Fibroblast of lung (primary cell): ENCODE results near the gene CYP2J2. TPM values are rescaled to one million over a fixed set of nuclear protein-coding genes. Genes with fewer than 3 reads are reported as not detected.
A peak's percentile ranks its signal among the peaks of the same experiment; 100 is the strongest.

Experiments
- DNase-seq, 2 donors: peaks; one replicate each; pipeline versions ENCODE4 v3.0.0 to v3.0.0-alpha.2; 2010; ENCODE audit warnings: low read depth in 2 of 2
- H2AFZ ChIP-seq: 2 replicates; pipeline ENCODE4 v1.5.1; 2012; ENCODE audit warnings: low read length, control low read depth, inconsistent platforms
- H3K27ac ChIP-seq: 2 replicates; pipeline ENCODE4 v1.5.1; 2011; ENCODE audit warnings: low read length, control low read depth; ENCODE audit not compliant: insufficient read depth
- H3K27me3 ChIP-seq: 2 replicates; pipeline ENCODE4 v1.5.1; 2011; ENCODE audit warnings: mild to moderate bottlenecking, low read length; ENCODE audit not compliant: control insufficient read depth, insufficient read depth
- H3K36me3 ChIP-seq: 2 replicates; pipeline ENCODE4 v1.5.1; 2011; ENCODE audit warnings: low read length; ENCODE audit not compliant: control insufficient read depth, insufficient read depth
- H3K4me1 ChIP-seq: 2 replicates; pipeline ENCODE4 v1.5.1; 2011; ENCODE audit warnings: low read length; ENCODE audit not compliant: control insufficient read depth, insufficient read depth; ENCODE audit errors: extremely low read depth
- H3K4me2 ChIP-seq: 2 replicates; pipeline ENCODE4 v1.5.1; 2011; ENCODE audit warnings: low read length, control low read depth; ENCODE audit not compliant: insufficient read depth; ENCODE audit errors: extremely low read depth
- H3K4me3 ChIP-seq, 4 experiments: fragments of 200-600 bp in 1 of 4; sonication (generic) in 1 of 4; replicated peaks in 1 of 4; 2 replicates each; pipeline ENCODE4 v1.5.1; 2011 to 2016; ENCODE audit warnings: low read length in 4 of 4, low read depth in 3 of 4, mild to moderate bottlenecking in 3 of 4, control low read depth in 2 of 4, inconsistent platforms in 1 of 4, mixed read lengths in 1 of 4; ENCODE audit not compliant: insufficient read depth in 1 of 4; ENCODE audit errors: control extremely low read depth in 1 of 4
- H3K79me2 ChIP-seq: 2 replicates; pipeline ENCODE4 v1.5.1; 2012; ENCODE audit warnings: mild to moderate bottlenecking, low read length, inconsistent platforms; ENCODE audit not compliant: control insufficient read depth, insufficient read depth
- H3K9ac ChIP-seq: 2 replicates; pipeline ENCODE4 v1.5.1; 2011; ENCODE audit warnings: mild to moderate bottlenecking, low read length, control low read depth; ENCODE audit not compliant: insufficient read depth
- H3K9me3 ChIP-seq: 2 replicates; pipeline ENCODE4 v1.5.1; 2012; ENCODE audit warnings: low read depth, low read length; ENCODE audit not compliant: control insufficient read depth, insufficient read depth
- H4K20me1 ChIP-seq: 2 replicates; pipeline ENCODE4 v1.5.1; 2011; ENCODE audit warnings: low read length; ENCODE audit not compliant: control insufficient read depth, insufficient read depth; ENCODE audit errors: extremely low read depth
- CTCF ChIP-seq, 2 donors: IDR thresholded peaks in 1 of 2; conservative IDR thresholded peaks in 1 of 2; 1 replicate in 1 of 2; 2 replicates in 1 of 2; pipeline ENCODE4 v1.5.1; 2011 to 2012; ENCODE audit warnings: low read length in 2 of 2, control low read depth in 1 of 2, inconsistent platforms in 1 of 2, low read depth in 1 of 2, mild to moderate bottlenecking in 1 of 2
- EZH2 ChIP-seq: IDR thresholded peaks from 2 replicates; pipeline ENCODE4 v1.5.1; 2012; ENCODE audit warnings: low read length, control low read depth, mild to moderate bottlenecking; ENCODE audit errors: missing control alignments
- polyA plus RNA-seq, 2 donors: library from polyadenylated mRNA; depleted of rRNA in 1 of 2; stranded (reverse) in 1 of 2; unstranded in 1 of 2; fragments of >200 nt; gene quantifications; 2 replicates each; pipeline ENCODE4 v1.2.1, GENCODE V29; 2011 to 2012; ENCODE audit warnings: missing spikeins in 1 of 2
- total RNA-seq: library from RNA; depleted of rRNA; stranded (reverse); fragments of >200 nt; gene quantifications from 2 replicates; pipeline ENCODE4 v1.2.1, GENCODE V29; 2014

CYP2J2 gene
- total and polyA plus RNA-seq, 2 donors (not counting 1 experiment from before 2014, with no cell fraction given) = 0.03 to 0.17 TPM

GRCh38 chr1:59948990-59949389, 22.4 kb upstream of the CYP2J2 start:
- Histone ChIP-seq H3K79me2 (no peaks in the 10 kb centered on the region), H3K4me2 (no peak overlapping the region), H3K4me3 (no peak overlapping the region), H3K9ac (no peak overlapping the region), H3K27ac (no peak overlapping the region), H2AFZ (no peak overlapping the region), H3K9me3 (no peaks in the 10 kb centered on the region), H4K20me1 (no peaks in the 10 kb centered on the region), H3K36me3 (no peaks in the 10 kb centered on the region), H3K4me1 (peaks cover 5% of the 10 kb centered on the region), H3K27me3 (no peaks in the 10 kb centered on the region)
- DNase-seq = no peak
- no peak for TF ChIP-seq EZH2
- no peak for TF ChIP-seq CTCF (conservative IDR thresholded peaks at IDR 0.05 in 1 of 2, IDR thresholded peaks at IDR 0.05 in 1 of 2; ENCODE audit: low read depth in 1 of 2, low read length in 2 of 2)

- DNase-seq = peak; percentile 50 to 75
- Histone ChIP-seq H3K27me3 (no peaks in the 10 kb centered on the region), H4K20me1 (no peaks in the 10 kb centered on the region), H2AFZ (no peak overlapping the region), H3K27ac (no peak overlapping the region), H3K79me2 (no peaks in the 10 kb centered on the region), H3K36me3 (no peaks in the 10 kb centered on the region), H3K9ac (no peak overlapping the region), H3K4me3 (no peak overlapping the region), H3K9me3 (no peaks in the 10 kb centered on the region), H3K4me2 (no peak overlapping the region), H3K4me1 (peaks cover 3% of the 10 kb centered on the region)
- TF ChIP-seq EZH2 = no peak
- peak; percentile 95 to 99 for TF ChIP-seq CTCF (conservative IDR thresholded peaks at IDR 0.05 in 1 of 2, IDR thresholded peaks at IDR 0.05 in 1 of 2; ENCODE audit: low read depth in 1 of 2, low read length in 2 of 2)
Measured at GRCh38 chr1:59947047-59947938, 20.7 kb upstream of the CYP2J2 start.

- Histone ChIP-seq H3K9me3 (no peaks in the 10 kb centered on the region), H3K36me3 (no peaks in the 10 kb centered on the region), H3K4me1 (no peaks in the 10 kb centered on the region), H3K27ac (no peak overlapping the region), H3K9ac (no peak overlapping the region), H3K4me2 (no peak overlapping the region), H4K20me1 (no peaks in the 10 kb centered on the region), H3K4me3 (no peak overlapping the region), H2AFZ (no peak overlapping the region), H3K79me2 (no peaks in the 10 kb centered on the region), H3K27me3 (no peaks in the 10 kb centered on the region)
- TF ChIP-seq EZH2 = no peak
- TF ChIP-seq CTCF (conservative IDR thresholded peaks at IDR 0.05 in 1 of 2, IDR thresholded peaks at IDR 0.05 in 1 of 2; ENCODE audit: low read depth in 1 of 2, low read length in 2 of 2) = no peak
- no peak for DNase-seq
Measured at GRCh38 chr1:59945790-59946189, 19.2 kb upstream of the CYP2J2 start.
